DMS53 treated with DMSO at 0.1 percent for 48 hours (cell line): ENCODE data around the gene RASA4B.

Source experiments
- DNase-seq: peaks from one replicate; lab custom pipeline; 2025; ENCODE audit not compliant: unreplicated experiment; lab: John Stamatoyannopoulos, UW

Gene RASA4B

DNA sequence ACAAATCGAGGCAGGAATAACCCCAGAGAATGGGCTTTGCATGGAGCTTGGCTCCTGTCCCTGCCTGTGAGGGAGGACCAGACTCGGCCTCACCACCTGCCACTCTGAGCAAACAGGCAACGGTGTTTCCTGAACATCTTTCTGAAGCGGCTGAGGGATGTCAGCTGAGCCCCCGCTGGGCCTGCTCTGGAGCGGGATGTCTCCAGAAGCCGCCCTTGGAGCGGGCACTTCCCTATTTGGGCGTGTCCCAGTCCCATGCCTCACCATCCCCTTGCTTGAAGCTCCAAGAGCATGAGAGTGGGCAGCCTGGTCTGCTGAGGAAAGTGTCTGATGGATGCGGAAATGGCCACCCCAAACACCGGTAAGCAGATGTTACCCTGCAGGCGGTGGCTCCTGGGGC is 63.1 kb downstream of the RASA4B start:
- DNase-seq, result peak; percentile 47

DNA sequence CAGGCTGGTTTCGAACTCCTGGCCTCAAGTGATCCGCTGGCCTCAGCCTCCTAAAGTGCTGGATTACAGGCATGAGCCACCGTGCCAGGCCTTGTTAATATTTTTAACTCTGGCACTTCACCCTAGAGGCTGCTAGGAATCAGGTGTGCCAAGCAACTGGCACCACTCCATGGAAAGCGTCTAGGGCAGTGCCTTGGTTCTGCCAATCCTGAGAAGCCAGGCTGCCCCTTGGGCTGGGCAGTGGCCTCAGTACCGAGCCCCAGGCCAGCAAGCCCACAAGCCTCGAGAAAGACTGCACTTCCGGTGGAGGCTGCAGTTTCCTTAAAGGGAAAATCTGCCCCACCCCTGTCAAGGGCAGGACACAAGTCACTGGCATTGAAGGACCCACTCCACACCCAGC is 64.3 kb downstream of the RASA4B start:
- no peak for DNase-seq

DNA sequence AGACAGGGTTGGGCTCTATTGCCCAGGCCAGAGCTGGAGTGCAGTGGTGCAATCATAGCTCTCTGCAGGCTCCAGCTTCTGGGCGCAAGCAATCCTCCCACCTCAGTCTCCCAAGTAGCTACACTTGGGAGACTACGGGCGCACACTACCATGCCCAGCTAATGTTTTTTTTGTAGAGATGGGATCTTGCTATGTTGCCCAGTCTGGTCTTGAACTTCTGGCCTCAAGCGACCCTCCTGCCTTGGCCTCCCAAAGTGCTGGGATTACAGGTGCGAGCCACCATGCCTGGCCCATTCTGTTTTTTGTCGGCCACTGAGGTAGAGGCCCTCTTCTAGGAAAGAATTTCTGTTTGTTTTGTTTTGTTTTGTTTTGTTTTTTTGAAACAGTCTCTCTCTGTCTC is 65.1 kb downstream of the RASA4B start:
- DNase-seq, result no peak

DNA sequence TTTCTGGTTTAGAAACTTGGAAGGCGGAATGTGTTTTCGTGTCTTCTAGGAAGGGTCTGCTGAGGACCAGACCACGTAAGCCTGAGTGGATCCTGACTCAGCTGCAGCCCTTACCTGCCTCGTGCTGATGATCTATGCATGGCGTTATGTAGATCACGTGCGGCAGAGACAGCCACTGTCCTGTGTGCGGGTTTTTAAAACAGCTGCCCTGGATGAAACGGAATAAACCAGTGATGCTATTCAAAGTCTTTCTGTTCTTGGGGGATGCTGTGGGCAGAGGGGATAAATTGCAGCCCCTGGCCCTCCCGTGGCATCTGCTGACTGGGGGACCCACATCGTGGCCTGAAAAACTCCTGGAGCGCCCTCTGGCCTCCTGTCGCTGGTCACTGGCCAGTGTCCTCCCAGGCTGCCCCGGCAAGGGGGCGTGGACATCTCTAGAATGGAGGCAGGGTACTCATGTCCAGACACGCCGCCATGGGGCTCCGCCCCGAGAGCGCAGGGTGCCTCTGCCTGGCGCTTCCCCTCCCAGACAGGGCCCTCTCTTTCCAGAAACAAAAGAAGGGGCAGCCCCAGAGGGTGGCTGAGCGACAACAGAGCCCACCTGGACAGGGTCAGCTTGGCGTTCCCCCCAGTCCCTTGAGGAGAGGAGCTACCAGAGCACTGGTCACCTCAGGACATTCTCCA is 66.1 kb downstream of the RASA4B start:
- peak; percentile 81 for DNase-seq

DNA sequence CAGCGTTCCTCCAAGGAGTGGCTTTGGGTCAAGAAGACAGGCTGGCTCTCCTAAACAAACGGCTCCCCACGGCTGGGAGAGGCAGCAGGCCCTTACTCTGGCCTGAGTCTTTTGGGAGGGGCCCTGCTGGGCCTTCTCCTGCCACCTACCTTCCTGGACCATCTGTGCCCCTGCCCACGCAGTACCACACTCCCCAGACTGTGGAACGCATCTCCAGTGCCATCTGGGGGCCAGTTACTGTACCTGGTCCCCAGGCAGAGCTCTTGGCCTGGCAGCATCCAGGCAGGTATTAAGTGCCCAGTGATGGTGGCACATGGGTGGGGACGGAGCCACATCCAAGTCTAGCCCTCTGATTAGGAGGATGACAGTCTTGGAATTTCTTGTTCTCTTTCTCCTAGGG is 67.3 kb downstream of the RASA4B start:
- DNase-seq, result no peak

DNA sequence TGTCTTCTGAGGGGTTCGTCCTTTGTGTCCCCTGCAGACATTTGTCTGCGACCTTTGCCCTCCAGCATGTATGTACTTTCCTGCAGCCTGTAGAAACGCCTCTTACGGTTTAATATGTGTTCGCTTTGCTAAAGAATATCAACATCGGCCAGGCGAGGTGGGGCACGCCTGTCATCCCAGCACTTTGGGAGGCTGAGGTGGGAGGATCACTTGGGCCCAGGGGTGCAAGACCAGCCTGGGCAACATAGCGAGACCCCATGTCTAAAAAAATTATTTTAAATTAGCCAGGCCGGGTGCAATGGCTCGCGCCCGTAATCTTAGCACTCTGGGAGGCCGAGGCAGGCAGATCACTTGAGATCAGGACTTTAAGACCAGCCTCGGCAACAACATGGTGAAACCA is 68.4 kb downstream of the RASA4B start:
- no peak for DNase-seq

DNA sequence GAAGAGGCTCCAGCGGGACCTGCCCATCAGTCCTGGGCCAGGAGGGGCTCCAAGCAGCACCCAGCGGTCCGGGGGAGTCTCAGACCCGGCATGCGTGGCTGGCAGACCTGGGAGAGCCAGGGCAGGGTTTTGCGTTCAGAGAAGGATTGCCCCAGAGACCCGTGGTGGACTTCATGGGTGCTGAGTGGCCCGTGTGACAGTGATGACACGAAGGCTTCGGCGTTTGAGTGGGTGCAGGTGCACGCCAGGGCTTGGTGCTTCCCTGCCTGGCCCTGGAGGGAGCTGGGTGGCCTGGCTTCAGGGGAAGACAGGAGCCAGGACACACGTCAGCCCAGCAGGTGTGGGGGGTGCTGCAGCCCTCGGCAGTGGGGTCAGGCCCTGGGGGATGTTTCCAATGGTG is 70.3 kb downstream of the RASA4B start:
- no peak for DNase-seq

DNA sequence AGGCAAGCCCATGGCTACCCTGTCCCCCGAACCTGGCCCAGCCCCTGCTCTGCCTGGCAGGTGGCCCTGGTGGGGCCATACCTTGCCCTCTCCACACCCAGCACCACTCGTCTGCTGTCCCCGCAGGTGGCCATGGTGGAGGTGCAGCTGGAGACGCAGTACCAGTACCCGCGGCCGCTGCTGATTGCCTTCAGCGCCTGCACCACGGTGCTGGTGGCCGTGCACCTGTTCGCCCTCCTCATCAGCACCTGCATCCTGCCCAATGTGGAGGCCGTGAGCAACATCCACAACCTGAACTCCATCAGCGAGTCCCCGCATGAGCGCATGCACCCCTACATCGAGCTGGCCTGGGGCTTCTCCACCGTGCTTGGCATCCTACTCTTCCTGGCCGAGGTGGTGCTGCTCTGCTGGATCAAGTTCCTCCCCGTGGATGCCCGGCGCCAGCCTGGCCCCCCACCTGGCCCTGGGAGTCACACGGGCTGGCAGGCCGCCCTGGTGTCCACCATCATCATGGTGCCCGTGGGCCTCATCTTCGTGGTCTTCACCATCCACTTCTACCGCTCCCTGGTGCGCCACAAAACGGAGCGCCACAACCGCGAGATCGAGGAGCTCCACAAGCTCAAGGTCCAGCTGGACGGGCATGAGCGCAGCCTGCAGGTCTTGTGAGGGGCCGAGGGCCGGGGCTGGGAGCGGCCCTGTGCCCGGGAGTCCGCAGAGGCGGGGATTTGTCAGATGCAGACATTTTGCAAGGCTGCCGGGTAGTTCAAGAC is 71.0 kb downstream of the RASA4B start:
- DNase-seq, result no peak

DNA sequence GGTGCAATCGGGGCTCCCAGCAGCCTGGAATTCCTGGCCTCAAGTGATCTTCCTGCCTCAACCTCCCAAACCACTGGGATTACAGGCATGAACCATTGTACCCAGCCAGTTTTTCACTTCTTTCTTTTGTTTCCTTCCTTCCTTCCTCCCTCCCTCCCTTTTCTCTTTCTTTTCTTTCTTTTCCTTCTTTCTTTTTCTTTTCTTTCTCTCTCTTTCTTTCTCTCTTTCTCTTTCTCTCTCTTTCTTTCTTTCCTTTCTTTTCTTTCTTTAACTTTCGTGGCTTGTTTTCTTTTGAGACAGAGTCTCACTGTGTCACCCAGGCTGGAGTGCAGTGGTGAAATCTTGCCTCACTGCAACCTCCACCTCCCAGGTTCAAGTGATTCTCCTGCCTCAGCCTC is 71.9 kb downstream of the RASA4B start:
- no peak for DNase-seq

DNA sequence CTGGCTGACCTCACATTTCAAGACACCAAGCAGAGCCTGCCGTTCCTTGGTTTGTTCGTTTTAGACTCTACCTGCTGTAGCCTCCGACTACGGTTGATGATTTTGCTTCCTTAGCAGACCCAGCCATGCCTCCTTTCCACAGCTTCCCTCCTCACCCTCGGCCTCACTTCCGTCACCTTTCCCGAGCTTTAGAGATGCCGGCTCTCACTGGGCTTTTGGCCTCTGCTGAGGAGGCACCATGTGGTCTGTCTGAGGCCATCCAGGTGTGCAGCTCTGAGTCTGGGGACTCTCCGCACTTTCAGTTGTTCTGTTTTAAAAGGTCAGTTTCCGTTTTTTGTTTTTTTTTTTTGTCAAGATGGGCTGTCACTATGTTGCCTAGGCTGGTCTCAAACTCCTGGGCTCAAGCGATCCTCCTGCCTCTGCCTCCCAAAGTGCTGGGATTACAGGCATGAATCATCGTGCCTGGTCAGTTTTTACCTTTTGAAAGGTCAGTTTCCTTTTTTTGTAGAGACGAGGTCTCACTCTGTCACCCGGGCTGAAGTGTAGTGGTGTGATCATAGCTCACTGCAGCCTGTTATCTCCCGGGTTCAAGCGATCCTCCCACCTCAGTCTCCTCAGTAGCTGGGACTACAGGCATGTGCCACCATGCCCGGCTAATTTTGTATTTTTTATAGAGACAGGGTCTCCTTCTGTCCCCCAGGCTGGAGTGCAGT is 72.5 kb downstream of the RASA4B start:
- no peak for DNase-seq

DNA sequence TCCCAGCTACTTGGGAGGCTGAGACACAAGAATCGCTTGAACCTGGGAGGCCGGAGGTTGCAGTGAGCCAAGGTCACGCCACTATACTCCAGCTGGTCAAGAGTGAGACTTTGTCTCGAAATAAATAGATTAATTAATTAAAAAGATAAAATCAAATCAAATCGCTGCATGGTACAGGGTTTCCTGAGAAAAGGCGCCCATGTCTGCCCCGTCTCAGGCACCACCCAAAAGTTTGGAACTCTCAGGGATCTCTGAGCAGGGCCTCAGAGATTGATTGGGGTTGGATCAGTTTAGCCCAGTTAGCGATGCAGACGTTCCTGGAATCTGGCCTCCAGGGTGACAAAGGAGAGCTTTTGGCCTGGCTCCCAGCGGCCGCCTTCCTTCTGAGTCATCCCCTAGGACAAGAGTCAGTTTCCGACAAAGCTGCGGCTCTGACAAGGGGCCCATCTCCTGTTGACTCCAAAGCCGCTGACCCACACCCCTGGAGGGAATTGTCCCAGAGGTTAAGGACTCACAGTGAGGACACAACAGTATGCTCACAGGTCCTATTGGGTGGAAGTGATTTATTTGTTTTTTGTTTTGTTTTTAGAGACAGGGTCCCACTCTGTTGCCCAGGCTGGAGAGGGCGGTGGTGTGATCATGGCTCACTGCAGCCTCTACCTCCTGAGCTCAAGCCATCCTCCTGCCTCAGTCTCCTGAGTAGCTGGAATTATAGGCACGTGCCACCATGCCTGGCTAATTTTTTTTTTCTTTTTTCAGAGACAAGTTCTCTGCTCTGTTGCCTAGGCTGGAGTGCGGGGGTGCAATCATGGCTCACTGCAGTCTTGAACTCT is 77.4 kb downstream of the RASA4B start:
- no peak for DNase-seq

DNA sequence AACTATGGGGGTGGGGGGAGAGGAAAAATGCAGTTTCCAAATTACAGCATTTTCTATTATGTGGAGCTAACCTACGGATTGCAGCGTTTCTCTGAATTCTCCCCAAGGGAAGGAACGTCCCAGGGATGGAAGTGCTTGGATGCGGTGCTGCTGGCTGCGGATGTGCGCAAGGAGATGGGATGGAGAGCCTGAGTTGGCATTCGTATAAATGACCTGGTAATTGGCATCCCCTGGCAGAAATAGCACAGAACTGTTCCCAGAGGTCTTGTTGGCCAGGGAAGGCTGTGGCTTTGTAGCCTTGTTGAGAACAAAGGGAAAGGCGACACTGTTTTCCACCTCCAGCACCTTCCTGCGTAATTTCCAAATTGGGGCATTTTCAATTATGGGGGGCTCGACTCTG is 81.5 kb downstream of the RASA4B start:
- DNase-seq, result no peak

DNA sequence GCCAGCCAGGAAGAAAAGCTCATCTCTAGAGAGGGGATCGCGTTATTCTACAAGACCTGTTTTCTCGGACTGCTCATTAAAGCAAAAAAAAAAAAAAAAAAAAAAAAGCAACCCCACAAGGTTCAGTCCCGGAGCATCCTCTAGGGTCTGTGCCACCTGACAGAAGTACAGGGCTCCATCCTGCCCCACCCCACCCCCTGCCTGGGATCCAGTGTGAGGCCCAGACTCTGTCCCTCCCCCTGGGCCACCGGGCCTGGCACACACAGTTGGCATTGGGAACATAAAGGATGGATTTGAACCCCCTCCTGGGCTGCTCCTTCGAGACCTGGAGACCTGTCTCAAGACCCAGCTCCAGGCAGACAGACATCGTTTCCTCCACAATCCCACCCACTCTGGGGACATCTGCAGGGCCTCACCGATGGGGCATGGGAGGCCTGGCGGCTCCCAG is 83.5 kb downstream of the RASA4B start:
- no peak for DNase-seq

DNA sequence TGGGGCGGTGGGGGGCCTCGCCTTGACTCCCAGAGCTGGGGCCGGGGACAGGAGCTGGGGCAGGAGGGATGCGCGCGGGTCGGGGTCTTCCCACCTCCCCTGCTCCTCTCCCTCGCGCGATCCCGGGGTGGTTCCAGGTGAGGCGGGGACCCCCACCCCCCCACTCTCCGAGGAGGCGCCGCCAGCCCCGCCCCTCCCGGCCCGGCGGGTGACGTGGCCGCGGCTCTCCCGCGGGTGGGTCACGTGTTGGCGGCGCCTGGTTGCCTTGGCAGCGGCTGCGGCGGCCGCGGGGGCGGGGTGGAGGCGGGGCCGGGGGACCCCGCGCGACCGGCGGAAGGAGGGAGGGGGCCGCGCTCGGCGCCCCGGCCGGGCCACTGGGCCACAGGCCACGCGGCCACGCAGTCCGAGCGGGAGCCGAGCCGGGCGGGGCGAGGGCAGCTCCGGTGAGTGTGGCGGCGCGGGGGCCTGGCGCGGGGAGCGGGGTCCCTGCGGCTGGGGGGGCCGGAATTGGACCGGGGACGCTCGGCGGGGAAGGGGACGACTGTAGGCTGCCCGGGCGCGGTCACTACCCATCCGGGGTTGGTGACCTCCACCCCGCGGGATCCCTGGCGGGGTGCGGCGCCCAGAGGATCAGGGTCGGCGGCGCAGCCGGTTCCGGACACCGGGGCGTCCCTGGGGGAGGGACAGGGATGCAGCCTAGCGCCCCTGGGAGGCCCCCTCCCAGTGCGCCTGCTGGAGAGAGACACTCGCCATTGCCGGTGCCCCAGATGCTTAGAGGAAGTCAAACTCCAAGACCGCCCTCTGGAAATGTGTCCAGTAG is 84.1 kb downstream of the RASA4B start, which contains the start of gene ORAI2:
TSS of gene ORAI2 (plus strand) at position 357 of the 820 bp plus-strand sequence. CDS start 5,382 bp downstream, outside the sequence.
- peak; percentile 52 for DNase-seq
